Spleen (tissue), 7 donors: ENCODE results near the gene ATP6V0A4.

Experiments
- POLR2A ChIP-seq, 3 donors: fragments of 450-650 bp; IDR thresholded peaks; one replicate each; pipeline ENCODE4 v1.5.1; 2017; ENCODE audit warnings: antibody characterized with exemption in 3 of 3, mild to moderate bottlenecking in 1 of 3
- POLR2AphosphoS5 ChIP-seq, 3 donors: sonication (generic); formaldehyde crosslinking; IDR thresholded peaks; one replicate each; pipeline ENCODE4 v1.5.1; 2017; ENCODE audit warnings: antibody characterized with exemption in 3 of 3
- TF ChIP-seq, protein P1 (sequence below), 11 experiments: fragments of 200-600 bp in 7 of 11; fragments of 450-650 bp in 4 of 11; sonication (generic) in 4 of 11; IDR thresholded peaks in 8 of 11; conservative IDR thresholded peaks in 3 of 11; 1 replicate in 7 of 11; 2 replicates in 4 of 11; pipeline versions ENCODE4 v1.4.0 to v1.8.0; 2016 to 2021; ENCODE audit warnings: antibody characterized with exemption in 11 of 11, inconsistent platforms in 4 of 11, mild to moderate bottlenecking in 1 of 11
- donor health status: DM: no; HTN: no; CAD: no; lungs with moderate emphysema.
- donor health status: DM: no; HTN: no; CAD: no.
- donor health status: DM: no; HTN: no; CAD: no.

DNA sequence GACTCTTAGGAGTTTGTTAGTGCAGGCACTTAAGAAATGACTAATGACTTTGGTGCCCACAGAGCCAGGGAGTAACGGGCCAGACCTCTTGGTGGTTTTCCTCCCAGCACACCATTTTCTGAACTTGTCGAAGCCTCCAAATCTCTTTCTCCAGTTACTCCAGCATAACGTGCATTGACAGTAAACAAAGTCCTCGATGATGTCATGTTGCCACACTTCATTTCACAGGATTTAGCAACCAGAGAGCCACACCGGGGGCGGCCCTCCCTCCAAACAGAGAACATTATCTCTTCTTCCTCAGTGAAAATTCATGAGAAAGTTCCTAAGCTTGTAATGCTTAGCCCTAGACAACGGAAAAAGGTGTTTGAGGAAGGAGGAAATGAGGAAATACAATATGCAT lies 92.8 kb downstream of the ATP6V0A4 start:
- no peak for TF ChIP-seq POLR2AphosphoS5 (IDR thresholded peaks at IDR 0.05)
- no peak for TF ChIP-seq POLR2A (IDR thresholded peaks at IDR 0.05)
- TF ChIP-seq, protein P1, sequence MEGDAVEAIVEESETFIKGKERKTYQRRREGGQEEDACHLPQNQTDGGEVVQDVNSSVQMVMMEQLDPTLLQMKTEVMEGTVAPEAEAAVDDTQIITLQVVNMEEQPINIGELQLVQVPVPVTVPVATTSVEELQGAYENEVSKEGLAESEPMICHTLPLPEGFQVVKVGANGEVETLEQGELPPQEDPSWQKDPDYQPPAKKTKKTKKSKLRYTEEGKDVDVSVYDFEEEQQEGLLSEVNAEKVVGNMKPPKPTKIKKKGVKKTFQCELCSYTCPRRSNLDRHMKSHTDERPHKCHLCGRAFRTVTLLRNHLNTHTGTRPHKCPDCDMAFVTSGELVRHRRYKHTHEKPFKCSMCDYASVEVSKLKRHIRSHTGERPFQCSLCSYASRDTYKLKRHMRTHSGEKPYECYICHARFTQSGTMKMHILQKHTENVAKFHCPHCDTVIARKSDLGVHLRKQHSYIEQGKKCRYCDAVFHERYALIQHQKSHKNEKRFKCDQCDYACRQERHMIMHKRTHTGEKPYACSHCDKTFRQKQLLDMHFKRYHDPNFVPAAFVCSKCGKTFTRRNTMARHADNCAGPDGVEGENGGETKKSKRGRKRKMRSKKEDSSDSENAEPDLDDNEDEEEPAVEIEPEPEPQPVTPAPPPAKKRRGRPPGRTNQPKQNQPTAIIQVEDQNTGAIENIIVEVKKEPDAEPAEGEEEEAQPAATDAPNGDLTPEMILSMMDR (IDR thresholded peaks at IDR 0.05 in 8 of 11, conservative IDR thresholded peaks at IDR 0.05 in 3 of 11): no peak
